OCI-LY1 (cell line): ENCODE measurements around the gene TMX1.
A peak's percentile ranks its signal among the peaks of the same experiment; 100 is the strongest.

Source experiments
- H2AFZ ChIP-seq: fragments of 200-600 bp; sonication (generic), shearing (Covaris generic); 2 replicates; pipeline ENCODE4 v1.6.0; 2014; ENCODE audit warnings: antibody characterized with exemption, mild to moderate bottlenecking, low read length
- H3F3A ChIP-seq: fragments of 200-600 bp; sonication (generic), shearing (Covaris generic); 2 replicates; pipeline ENCODE4 v1.6.0; 2014; ENCODE audit warnings: mild to moderate bottlenecking, antibody characterized with exemption, low read length, moderate library complexity; ENCODE audit not compliant: insufficient read depth
- H3K27ac ChIP-seq: fragments of 200-600 bp; sonication (generic); 2 replicates; pipeline ENCODE4 v1.5.1; 2014; ENCODE audit warnings: low read length, mixed run types, mild to moderate bottlenecking, low read depth; ENCODE audit not compliant: poor library complexity, severe bottlenecking
- H3K27me3 ChIP-seq: fragments of 200-600 bp; sonication (generic); 2 replicates; pipeline ENCODE4 v1.6.0; 2014; ENCODE audit warnings: antibody characterized with exemption, mild to moderate bottlenecking, low read length, moderate library complexity; ENCODE audit not compliant: insufficient read depth
- H3K36me3 ChIP-seq: fragments of 200-600 bp; sonication (generic); 2 replicates; pipeline ENCODE4 v1.6.1; 2014; ENCODE audit warnings: mild to moderate bottlenecking, antibody characterized with exemption, low read length, moderate library complexity, mixed read lengths; ENCODE audit not compliant: insufficient read depth
- H3K4me1 ChIP-seq: fragments of 200-600 bp; sonication (generic); 2 replicates; pipeline ENCODE4 v1.5.1; 2014; ENCODE audit warnings: mild to moderate bottlenecking, low read length, moderate library complexity; ENCODE audit not compliant: insufficient read depth, severe bottlenecking
- H3K4me2 ChIP-seq: fragments of 200-600 bp; sonication (generic), shearing (Covaris generic); 2 replicates; pipeline ENCODE4 v1.6.1; 2014; ENCODE audit warnings: low read length
- H3K4me3 ChIP-seq: fragments of 200-600 bp; sonication (generic); 2 replicates; pipeline ENCODE4 v1.5.1; 2014; ENCODE audit warnings: low read length, low read depth, mild to moderate bottlenecking, mixed read lengths; ENCODE audit not compliant: poor library complexity, severe bottlenecking
- H3K79me2 ChIP-seq: fragments of 200-600 bp; shearing (Covaris generic); 2 replicates; pipeline ENCODE4 v1.6.1; 2016; ENCODE audit warnings: mixed run types, low read length, mixed read lengths; ENCODE audit not compliant: insufficient read depth
- H3K9ac ChIP-seq: fragments of 200-600 bp; sonication (generic), shearing (Covaris generic); 2 replicates; pipeline ENCODE4 v1.6.1; 2014; ENCODE audit warnings: mild to moderate bottlenecking, low read length, mixed read lengths
- H3K9me2 ChIP-seq: fragments of 200-600 bp; sonication (generic), shearing (Covaris generic); 2 replicates; pipeline ENCODE4 v1.6.1; 2014; ENCODE audit warnings: low read depth, mild to moderate bottlenecking, low read length, mixed read lengths
- H3K9me3 ChIP-seq: fragments of 200-600 bp; shearing (Covaris generic); 2 replicates; pipeline ENCODE4 v1.6.1; 2014; ENCODE audit warnings: low read length, mixed read lengths
- H4K20me1 ChIP-seq: fragments of 200-600 bp; sonication (generic), shearing (Covaris generic); 2 replicates; pipeline ENCODE4 v1.6.0; 2016; ENCODE audit warnings: mild to moderate bottlenecking, low read length; ENCODE audit not compliant: insufficient read depth
- EZH2 ChIP-seq: fragments of 200-600 bp; sonication (generic), shearing (Covaris generic); IDR thresholded peaks from 2 replicates; pipeline ENCODE4 v1.8.0; 2017; ENCODE audit warnings: borderline replicate concordance, mixed run types, mild to moderate bottlenecking, antibody characterized with exemption, low read length, moderate library complexity, mixed read lengths
- TF ChIP-seq, protein P1 (sequence below): fragments of 200-600 bp; sonication (generic), shearing (Covaris generic); IDR thresholded peaks from 2 replicates; pipeline ENCODE4 v1.5.1; 2017; ENCODE audit warnings: mild to moderate bottlenecking, antibody characterized with exemption, low read length, moderate library complexity, mixed read lengths

The TMX1 gene, protein sequence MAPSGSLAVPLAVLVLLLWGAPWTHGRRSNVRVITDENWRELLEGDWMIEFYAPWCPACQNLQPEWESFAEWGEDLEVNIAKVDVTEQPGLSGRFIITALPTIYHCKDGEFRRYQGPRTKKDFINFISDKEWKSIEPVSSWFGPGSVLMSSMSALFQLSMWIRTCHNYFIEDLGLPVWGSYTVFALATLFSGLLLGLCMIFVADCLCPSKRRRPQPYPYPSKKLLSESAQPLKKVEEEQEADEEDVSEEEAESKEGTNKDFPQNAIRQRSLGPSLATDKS

DNA sequence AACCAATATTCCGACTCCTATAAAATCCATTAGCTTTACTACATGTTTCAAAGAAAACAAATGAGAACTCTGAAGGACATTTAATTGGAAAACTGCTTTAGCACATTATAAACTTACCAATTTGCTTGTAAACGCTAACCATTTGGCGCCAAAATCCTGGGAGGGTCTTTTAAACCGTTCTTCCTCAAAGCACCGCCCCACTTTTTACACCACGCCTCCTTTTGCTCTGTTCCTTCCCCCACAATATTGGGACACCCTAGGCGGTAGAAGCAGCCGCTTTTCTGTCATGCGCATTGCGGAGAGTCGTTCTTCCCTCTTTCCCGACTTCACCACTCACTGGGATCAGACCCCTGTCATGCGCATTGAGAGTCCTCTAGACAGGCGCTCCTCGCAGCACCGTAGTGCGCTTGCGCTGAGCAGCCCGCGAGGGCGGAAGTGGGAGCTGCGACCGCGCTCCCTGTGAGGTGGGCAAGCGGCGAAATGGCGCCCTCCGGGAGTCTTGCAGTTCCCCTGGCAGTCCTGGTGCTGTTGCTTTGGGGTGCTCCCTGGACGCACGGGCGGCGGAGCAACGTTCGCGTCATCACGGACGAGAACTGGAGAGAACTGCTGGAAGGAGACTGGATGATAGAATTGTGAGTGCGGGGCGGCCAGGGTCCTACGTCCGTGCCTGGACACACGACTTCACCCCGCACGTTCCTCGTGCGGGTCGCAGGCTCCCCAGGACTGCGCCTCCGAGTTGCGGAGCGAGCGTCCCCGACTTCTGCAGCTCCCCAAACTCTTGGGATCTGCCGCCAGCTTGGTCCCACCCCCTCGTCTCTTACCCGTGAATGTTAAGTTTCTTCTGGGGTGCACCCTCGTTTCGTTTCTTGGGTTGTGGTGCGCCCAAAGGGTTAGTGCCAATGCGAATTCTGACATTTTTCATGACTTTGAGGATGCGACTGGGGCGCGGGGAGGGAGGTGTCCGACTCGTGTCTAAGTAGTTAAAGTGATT, at the start of gene TMX1:
Gene TMX1 (plus strand): TSS at position 435 of the 991 bp plus-strand sequence. CDS start 46 bp downstream, at position 481.
- Histone ChIP-seq H3K9me3 (no peaks in the 10 kb centered on the region), H3K4me3 (peak within 1 kb of the TSS; percentile 93), H3K27me3 (no peaks in the 10 kb centered on the region), H3F3A (no peaks in the 10 kb centered on the region), H2AFZ (peak within 1 kb of the TSS; percentile 73), H3K9ac (peak within 1 kb of the TSS; percentile 95), H3K36me3 (peaks cover 18% of the 10 kb centered on the region), H3K9me2 (no peaks in the 10 kb centered on the region), H3K79me2 (peaks cover 50% of the 10 kb centered on the region), H4K20me1 (no peaks in the 10 kb centered on the region), H3K4me1 (peaks cover 38% of the 10 kb centered on the region), H3K27ac (peak within 1 kb of the TSS; percentile 74), H3K4me2 (peak within 1 kb of the TSS; percentile 85)
- TF ChIP-seq, protein P1, sequence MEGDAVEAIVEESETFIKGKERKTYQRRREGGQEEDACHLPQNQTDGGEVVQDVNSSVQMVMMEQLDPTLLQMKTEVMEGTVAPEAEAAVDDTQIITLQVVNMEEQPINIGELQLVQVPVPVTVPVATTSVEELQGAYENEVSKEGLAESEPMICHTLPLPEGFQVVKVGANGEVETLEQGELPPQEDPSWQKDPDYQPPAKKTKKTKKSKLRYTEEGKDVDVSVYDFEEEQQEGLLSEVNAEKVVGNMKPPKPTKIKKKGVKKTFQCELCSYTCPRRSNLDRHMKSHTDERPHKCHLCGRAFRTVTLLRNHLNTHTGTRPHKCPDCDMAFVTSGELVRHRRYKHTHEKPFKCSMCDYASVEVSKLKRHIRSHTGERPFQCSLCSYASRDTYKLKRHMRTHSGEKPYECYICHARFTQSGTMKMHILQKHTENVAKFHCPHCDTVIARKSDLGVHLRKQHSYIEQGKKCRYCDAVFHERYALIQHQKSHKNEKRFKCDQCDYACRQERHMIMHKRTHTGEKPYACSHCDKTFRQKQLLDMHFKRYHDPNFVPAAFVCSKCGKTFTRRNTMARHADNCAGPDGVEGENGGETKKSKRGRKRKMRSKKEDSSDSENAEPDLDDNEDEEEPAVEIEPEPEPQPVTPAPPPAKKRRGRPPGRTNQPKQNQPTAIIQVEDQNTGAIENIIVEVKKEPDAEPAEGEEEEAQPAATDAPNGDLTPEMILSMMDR: no peak
- TF ChIP-seq EZH2: no peak

DNA sequence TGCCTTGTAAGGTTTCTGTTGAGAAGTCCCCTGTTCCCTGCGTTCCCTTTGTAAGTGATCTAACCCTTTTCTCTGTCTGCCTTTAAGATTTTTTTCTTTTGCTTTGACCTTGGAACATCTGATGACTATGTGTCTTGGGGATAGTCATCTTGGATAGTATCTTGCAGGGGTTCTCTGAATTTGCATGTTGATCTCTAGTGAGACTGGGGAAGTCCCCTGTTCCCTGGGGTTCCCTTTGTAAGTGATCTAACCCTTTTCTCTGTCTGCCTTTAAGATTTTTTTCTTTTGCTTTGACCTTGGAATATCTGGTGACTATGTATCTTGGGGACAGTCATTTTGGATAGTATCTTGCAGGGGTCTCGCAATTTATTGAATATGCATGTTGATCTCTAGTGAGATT, 38.2 kb upstream of the TMX1 start:
- Histone ChIP-seq H3K9me3 (no peaks in the 10 kb centered on the region), H3K4me1 (no peaks in the 10 kb centered on the region), H3K27ac (no peak overlapping the region), H4K20me1 (no peaks in the 10 kb centered on the region), H3F3A (no peaks in the 10 kb centered on the region), H3K9ac (no peak overlapping the region), H3K27me3 (no peaks in the 10 kb centered on the region), H2AFZ (no peak overlapping the region), H3K4me2 (no peak overlapping the region), H3K79me2 (no peaks in the 10 kb centered on the region), H3K4me3 (no peak overlapping the region), H3K36me3 (no peaks in the 10 kb centered on the region), H3K9me2 (no peaks in the 10 kb centered on the region)
- TF ChIP-seq EZH2: no peak
- TF ChIP-seq, protein P1: no peak

DNA sequence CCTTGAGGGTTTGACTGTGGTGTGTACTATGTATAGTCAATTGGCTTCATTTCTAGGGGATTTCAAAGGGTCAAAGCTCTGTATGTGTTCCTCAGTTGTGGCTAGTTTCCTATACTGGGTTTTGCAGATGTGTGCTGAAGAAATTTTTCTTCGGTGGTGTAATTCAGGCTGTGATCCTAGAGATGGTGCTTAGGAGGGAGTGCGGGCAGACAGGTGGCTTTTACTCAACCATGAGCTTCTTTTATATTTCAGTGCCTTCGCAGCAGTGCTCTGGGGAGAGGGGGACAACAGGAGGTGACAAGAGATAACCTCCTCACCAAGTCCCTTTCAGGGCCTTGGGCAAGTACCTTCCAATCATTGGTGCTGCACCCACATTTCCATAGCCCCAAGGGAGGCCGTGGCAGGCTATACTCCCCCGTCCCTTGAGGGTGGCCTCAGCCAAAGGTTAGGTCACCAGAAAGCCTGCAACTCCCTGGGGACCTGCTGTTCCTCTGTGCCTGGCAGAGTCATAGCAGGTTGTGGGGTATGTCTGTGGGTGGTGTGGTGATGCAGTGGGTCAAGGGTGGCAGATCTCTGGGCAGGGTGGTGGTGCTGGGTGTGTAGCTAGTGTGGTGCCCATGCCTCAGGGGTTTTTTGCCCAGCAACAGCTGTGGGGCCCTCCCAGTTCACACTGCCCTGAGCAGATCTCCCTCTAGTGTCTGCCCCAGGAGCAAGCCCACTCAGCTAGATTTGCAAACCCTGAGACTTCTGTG, 37.0 kb upstream of the TMX1 start:
- no peaks in the 10 kb centered on the region for H3K36me3 ChIP-seq
- TF ChIP-seq, protein P1: no peak
- TF ChIP-seq EZH2: no peak
- no peaks in the 10 kb centered on the region for H3K27me3 ChIP-seq
- H3K9ac ChIP-seq: no peak overlapping the region
- H3K9me2 ChIP-seq: no peaks in the 10 kb centered on the region
- no peaks in the 10 kb centered on the region for H4K20me1 ChIP-seq
- H3K27ac ChIP-seq: no peak overlapping the region
- no peak overlapping the region for H3K4me3 ChIP-seq
- no peak overlapping the region for H2AFZ ChIP-seq
- no peaks in the 10 kb centered on the region for H3K9me3 ChIP-seq
- H3F3A ChIP-seq: no peaks in the 10 kb centered on the region
- H3K4me1 ChIP-seq: no peaks in the 10 kb centered on the region
- no peaks in the 10 kb centered on the region for H3K79me2 ChIP-seq
- no peak overlapping the region for H3K4me2 ChIP-seq
